Measurements from ENCODE around the gene FXYD6.

FXYD6 gene

GRCh38 chr11:117837791-117838190 is 38.7 kb downstream of the FXYD6 start:
- Histone ChIP-seq H3K9me3 (ENCODE audit: insufficient read depth, low read length) (no peaks in the 10 kb centered on the region), H3K9me2 (replicated peaks; ENCODE audit: insufficient read depth, low read length) (no peaks in the 10 kb centered on the region), H3F3A (ENCODE audit: insufficient read depth) (no peaks in the 10 kb centered on the region), H3K36me3 (ENCODE audit: low read length) (no peaks in the 10 kb centered on the region), H4K20me1 (ENCODE audit: low read depth, low read length) (no peaks in the 10 kb centered on the region), H2AFZ (ENCODE audit: low read depth, low read length, severe bottlenecking) (no peak overlapping the region), H3K4me2 (ENCODE audit: low read depth, low read length, poor library complexity, severe bottlenecking) (no peak overlapping the region), H3K4me3 (ENCODE audit: insufficient read depth, low read length, poor library complexity, severe bottlenecking) (no peak overlapping the region), H3K79me2 (ENCODE audit: insufficient read depth, low read length) (no peaks in the 10 kb centered on the region), H3K9ac (ENCODE audit: low read length) (no peak overlapping the region), H3K27me3 (ENCODE audit: low read length) (no peaks in the 10 kb centered on the region), H3K27ac (ENCODE audit: low read depth, low read length) (no peak overlapping the region)
- TF ChIP-seq EZH2phosphoT487 (conservative IDR thresholded peaks at IDR 0.05; ENCODE audit: low read length) (no peak), CTCF (IDR thresholded peaks at IDR 0.05; ENCODE audit: insufficient read depth, low read length, poor library complexity, severe bottlenecking) (no peak)

GRCh38 chr11:117837070-117837776 is 39.2 kb downstream of the FXYD6 start:
- Histone ChIP-seq H3K9me3 (ENCODE audit: insufficient read depth, low read length) (no peaks in the 10 kb centered on the region), H3K4me3 (ENCODE audit: insufficient read depth, low read length, poor library complexity, severe bottlenecking) (no peak overlapping the region), H3K9me2 (replicated peaks; ENCODE audit: insufficient read depth, low read length) (no peaks in the 10 kb centered on the region), H4K20me1 (ENCODE audit: low read depth, low read length) (no peaks in the 10 kb centered on the region), H3K4me2 (ENCODE audit: low read depth, low read length, poor library complexity, severe bottlenecking) (no peak overlapping the region), H3K27ac (ENCODE audit: low read depth, low read length) (no peak overlapping the region), H3K9ac (ENCODE audit: low read length) (no peak overlapping the region), H2AFZ (ENCODE audit: low read depth, low read length, severe bottlenecking) (no peak overlapping the region), H3F3A (ENCODE audit: insufficient read depth) (no peaks in the 10 kb centered on the region), H3K36me3 (ENCODE audit: low read length) (no peaks in the 10 kb centered on the region), H3K79me2 (ENCODE audit: insufficient read depth, low read length) (no peaks in the 10 kb centered on the region), H3K27me3 (ENCODE audit: low read length) (no peaks in the 10 kb centered on the region)
- TF ChIP-seq CTCF (IDR thresholded peaks at IDR 0.05; ENCODE audit: insufficient read depth, low read length, poor library complexity, severe bottlenecking) (no peak), EZH2phosphoT487 (conservative IDR thresholded peaks at IDR 0.05; ENCODE audit: low read length) (no peak)

GRCh38 chr11:117836077-117836960 is 40.1 kb downstream of the FXYD6 start:
- no peaks in the 10 kb centered on the region for H3F3A ChIP-seq (ENCODE audit: insufficient read depth)
- no peaks in the 10 kb centered on the region for H3K79me2 ChIP-seq (ENCODE audit: insufficient read depth, low read length)
- H4K20me1 ChIP-seq (ENCODE audit: low read depth, low read length): no peaks in the 10 kb centered on the region
- no peak overlapping the region for H3K9ac ChIP-seq (ENCODE audit: low read length)
- TF ChIP-seq EZH2phosphoT487 (conservative IDR thresholded peaks at IDR 0.05; ENCODE audit: low read length) (no peak), CTCF (IDR thresholded peaks at IDR 0.05; ENCODE audit: insufficient read depth, low read length, poor library complexity, severe bottlenecking) (no peak)
- H3K9me2 ChIP-seq (replicated peaks; ENCODE audit: insufficient read depth, low read length): no peaks in the 10 kb centered on the region
- H3K36me3 ChIP-seq (ENCODE audit: low read length): no peaks in the 10 kb centered on the region
- no peak overlapping the region for H3K4me3 ChIP-seq (ENCODE audit: insufficient read depth, low read length, poor library complexity, severe bottlenecking)
- no peak overlapping the region for H3K27ac ChIP-seq (ENCODE audit: low read depth, low read length)
- H3K27me3 ChIP-seq (ENCODE audit: low read length): no peaks in the 10 kb centered on the region
- no peak overlapping the region for H2AFZ ChIP-seq (ENCODE audit: low read depth, low read length, severe bottlenecking)
- H3K9me3 ChIP-seq (ENCODE audit: insufficient read depth, low read length): no peaks in the 10 kb centered on the region
- no peak overlapping the region for H3K4me2 ChIP-seq (ENCODE audit: low read depth, low read length, poor library complexity, severe bottlenecking)

Measured in SU-DHL-6 (cell line).